Measurements from ENCODE around the gene LITAF. TPM values are rescaled to one million over a fixed set of nuclear protein-coding genes. Genes with fewer than 3 reads are reported as not detected.

The LITAF gene
- total RNA-seq (10 to 100 TPM in 3 of 4 donors, 1 to 10 TPM in 1; 8.5 to 60.2 (median 18.5) TPM), polyA plus RNA-seq (10 to 100 TPM in 2 of 3 donors, 1 to 10 TPM in 1; 5.0 to 33.1 (median 21.5) TPM)
- long read RNA-seq, donor 1, transcript LITAF-221 (4 exons, 2,467 nt), result major isoform, 14 of 34 reads
- long read RNA-seq, donor 1, partial matches to known transcripts, result 3 of 34 reads
- long read RNA-seq, donor 1, other reads (novel, unspliced or antisense), result 14 of 34 reads
- long read RNA-seq, donor 2, transcript LITAF-221 (4 exons, 2,467 nt), result major isoform, 10 of 12 reads
- long read RNA-seq, donor 2, partial matches to known transcripts, result 0 of 12 reads
- long read RNA-seq, donor 2, other reads (novel, unspliced or antisense), result 2 of 12 reads

DNA sequence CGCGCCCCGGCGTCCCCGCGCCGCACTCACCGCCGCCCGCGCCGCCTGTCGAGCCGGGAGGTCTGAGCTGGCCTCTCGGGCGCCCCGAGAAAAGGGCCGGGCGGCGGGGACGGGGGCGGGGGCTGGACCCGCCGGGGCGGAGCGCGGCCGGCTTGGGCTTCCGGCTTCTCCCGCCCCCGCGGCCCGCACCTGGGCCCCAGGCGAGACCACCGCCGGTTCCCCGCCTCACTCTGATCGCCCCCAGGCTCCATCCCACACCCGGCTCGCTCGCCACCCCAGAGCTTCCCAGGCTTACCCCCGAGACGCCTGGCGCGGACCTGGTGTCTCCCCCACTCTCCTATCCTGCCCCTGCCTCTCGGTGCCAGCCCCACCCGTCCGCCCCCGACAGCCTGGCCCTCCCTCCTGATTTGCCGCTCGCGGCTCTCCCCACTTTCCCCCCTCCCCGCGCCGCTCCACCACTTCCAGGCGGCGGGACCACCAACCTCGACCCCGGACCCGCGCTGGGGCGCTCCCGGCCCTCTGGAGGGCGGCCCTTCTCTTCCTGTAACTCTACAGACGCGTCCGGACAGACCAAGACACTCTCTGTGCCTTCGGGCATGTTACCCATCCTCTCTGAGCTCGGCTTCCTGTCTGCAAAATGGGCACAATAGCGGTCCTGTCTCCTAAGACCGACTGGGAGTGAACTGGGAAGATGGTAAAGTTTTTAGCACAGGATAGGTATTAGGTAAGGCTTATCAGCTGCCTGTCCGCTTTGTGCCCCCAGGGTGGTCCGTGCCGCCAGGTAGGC lies at the start of gene LITAF:
Gene LITAF, minus strand, starts transcription at position 64 of the 787 bp plus-strand sequence. CDS start 30,189 bp downstream, outside the sequence.
- Histone ChIP-seq H3K9me3 (no peaks in the 10 kb centered on the region), H3K27me3 (ENCODE audit: insufficient read depth in 3 of 3, low read length in 2 of 3) (peaks cover 0 to 8% (median 5%) of the 10 kb centered on the region in 3 donors), H3K4me1 (peaks cover 10% of the 10 kb centered on the region), H3K27ac (peak within 1 kb of the TSS; percentile 82), H3K36me3 (ENCODE audit: insufficient read depth in 1 of 2, low read depth in 1 of 2) (no peaks in the 10 kb centered on the region), H3K4me3 (peak within 1 kb of the TSS; percentile 80)
- intact Hi-C loops (cut with DNase I), result loop anchor here in 1 of 2 donors (5.0 kb wide), 1 partner anchor 55 kb away; no protein-coding TSS in a partner anchor
- 4 to 12% (median 6%) methylated on average over 25 to 74 of the region's 74 CpGs for WGBS, 3 donors
- ATAC-seq (peak; percentile 73 to 79 (median 78)), DNase-seq (peak; percentile 68 to 72)
- TF ChIP-seq, protein P1, sequence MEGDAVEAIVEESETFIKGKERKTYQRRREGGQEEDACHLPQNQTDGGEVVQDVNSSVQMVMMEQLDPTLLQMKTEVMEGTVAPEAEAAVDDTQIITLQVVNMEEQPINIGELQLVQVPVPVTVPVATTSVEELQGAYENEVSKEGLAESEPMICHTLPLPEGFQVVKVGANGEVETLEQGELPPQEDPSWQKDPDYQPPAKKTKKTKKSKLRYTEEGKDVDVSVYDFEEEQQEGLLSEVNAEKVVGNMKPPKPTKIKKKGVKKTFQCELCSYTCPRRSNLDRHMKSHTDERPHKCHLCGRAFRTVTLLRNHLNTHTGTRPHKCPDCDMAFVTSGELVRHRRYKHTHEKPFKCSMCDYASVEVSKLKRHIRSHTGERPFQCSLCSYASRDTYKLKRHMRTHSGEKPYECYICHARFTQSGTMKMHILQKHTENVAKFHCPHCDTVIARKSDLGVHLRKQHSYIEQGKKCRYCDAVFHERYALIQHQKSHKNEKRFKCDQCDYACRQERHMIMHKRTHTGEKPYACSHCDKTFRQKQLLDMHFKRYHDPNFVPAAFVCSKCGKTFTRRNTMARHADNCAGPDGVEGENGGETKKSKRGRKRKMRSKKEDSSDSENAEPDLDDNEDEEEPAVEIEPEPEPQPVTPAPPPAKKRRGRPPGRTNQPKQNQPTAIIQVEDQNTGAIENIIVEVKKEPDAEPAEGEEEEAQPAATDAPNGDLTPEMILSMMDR (IDR thresholded peaks at IDR 0.05), result no peak

DNA sequence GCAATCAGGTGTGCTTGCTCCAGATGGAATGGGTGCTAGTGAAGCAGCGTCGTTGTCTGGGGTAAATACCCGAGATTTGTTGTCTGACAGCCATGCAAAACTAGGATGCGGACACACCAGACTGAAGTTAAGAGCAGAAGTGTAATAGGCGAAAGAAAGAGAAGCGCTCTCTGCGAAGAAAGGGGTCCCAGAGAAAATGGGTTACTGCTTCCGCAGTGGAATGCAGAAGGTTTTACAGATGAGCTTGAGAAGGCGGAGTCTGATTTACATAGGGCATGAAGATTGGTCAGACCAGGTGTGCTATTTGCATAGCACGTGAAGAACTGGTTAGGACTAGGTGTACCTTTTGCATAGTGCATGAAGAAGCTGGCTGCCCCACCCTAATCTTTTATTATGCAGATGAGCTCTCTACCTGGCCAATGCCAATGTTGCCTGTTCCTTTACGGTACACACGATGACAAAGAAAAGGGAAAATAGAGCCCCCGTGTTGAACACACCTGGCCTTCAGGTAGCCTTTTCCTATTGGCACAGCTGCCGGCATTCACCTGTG lies 49.5 kb upstream of the LITAF start:
- Histone ChIP-seq H3K9me3 (no peaks in the 10 kb centered on the region), H3K27ac (no peak overlapping the region), H3K27me3 (ENCODE audit: insufficient read depth in 3 of 3, low read length in 2 of 3) (no peaks in the 10 kb centered on the region), H3K36me3 (ENCODE audit: insufficient read depth in 1 of 2, low read depth in 1 of 2) (no peaks in the 10 kb centered on the region), H3K4me3 (no peak overlapping the region), H3K4me1 (peaks cover 14% of the 10 kb centered on the region)
- 61 to 70% (median 69%) methylated on average over 14 of the region's 14 CpGs for WGBS, 3 donors
- TF ChIP-seq, protein P1 (IDR thresholded peaks at IDR 0.05), result no peak
- no peak for ATAC-seq
- DNase-seq, result no peak
- intact Hi-C loops (cut with DNase I), result loop anchor here in 1 of 2 donors (5.0 kb wide), 1 partner anchor 244 kb away; no protein-coding TSS in a partner anchor

DNA sequence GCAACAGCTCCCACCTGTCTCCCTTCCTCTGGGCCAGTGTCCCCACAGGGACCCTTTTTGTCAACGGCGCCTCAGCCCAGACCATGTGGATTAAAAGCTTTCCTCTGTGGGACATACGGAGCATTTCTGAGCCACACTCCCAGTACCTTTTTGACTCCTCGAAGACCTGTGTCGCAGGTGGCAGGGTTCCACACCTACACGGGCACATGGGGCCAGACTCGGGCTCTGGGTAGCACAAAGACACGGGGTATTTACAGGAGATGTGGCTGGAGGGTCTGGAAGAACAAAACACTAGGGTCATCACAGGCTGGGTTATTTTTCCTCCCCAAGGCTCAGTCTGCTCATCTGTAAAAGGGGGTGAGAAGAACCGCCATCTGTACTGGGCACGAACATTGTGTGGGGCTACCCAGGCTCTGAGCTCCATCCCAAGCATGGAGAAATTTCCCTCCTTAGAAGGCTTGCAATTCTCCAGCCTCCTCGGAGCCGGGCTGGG lies 49.0 kb upstream of the LITAF start:
- TF ChIP-seq, protein P1 (IDR thresholded peaks at IDR 0.05), result no peak
- H3K27ac ChIP-seq, result no peak overlapping the region
- H3K4me3 ChIP-seq, result no peak overlapping the region
- WGBS, 3 donors, result 81 to 88% (median 85%) methylated on average over 12 of the region's 12 CpGs
- H3K4me1 ChIP-seq, result peaks cover 9% of the 10 kb centered on the region
- no peaks in the 10 kb centered on the region for H3K27me3 ChIP-seq (ENCODE audit: insufficient read depth in 3 of 3, low read length in 2 of 3)
- H3K9me3 ChIP-seq, result no peaks in the 10 kb centered on the region
- intact Hi-C loops (cut with DNase I), result loop anchor here in 1 of 2 donors (5.0 kb wide), 1 partner anchor 243 kb away; no protein-coding TSS in a partner anchor
- no peaks in the 10 kb centered on the region for H3K36me3 ChIP-seq (ENCODE audit: insufficient read depth in 1 of 2, low read depth in 1 of 2)
- no peak for ATAC-seq
- DNase-seq, result no peak

DNA sequence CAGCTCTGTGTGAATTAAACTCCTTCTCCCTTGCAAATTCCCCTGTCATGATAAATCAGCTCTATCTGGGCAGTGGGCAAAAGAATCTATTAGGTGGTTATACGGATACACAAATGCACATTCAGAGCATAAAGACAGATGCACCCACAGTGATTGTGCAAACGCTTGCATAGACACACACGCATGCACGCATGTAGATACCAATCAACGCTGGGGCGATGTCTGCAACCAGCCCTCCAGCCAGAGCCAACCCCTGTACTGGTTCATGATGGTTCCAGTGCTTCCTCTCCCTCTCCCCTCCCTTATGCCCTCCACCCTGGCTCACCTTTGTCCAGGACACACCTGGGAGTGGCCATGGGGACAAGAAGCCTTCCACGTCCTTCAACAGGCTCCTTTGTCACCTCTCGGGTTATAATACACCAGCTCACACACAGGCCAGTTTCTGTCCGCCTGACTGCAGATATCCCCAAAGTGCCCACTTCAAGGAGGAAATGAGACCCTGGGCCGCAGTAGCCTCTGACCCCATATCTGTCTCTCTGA lies 48.5 kb upstream of the LITAF start:
- 92 to 95% (median 95%) methylated on average over 10 of the region's 10 CpGs for WGBS, 3 donors
- H3K4me1 ChIP-seq, result peaks cover 5% of the 10 kb centered on the region
- no peak overlapping the region for H3K27ac ChIP-seq
- no peaks in the 10 kb centered on the region for H3K27me3 ChIP-seq (ENCODE audit: insufficient read depth in 3 of 3, low read length in 2 of 3)
- no peaks in the 10 kb centered on the region for H3K36me3 ChIP-seq (ENCODE audit: insufficient read depth in 1 of 2, low read depth in 1 of 2)
- TF ChIP-seq, protein P1 (IDR thresholded peaks at IDR 0.05), result no peak
- intact Hi-C loops (cut with DNase I), result loop anchor here in 1 of 2 donors (5.0 kb wide), 1 partner anchor 243 kb away; no protein-coding TSS in a partner anchor
- ATAC-seq (no peak), DNase-seq (no peak)
- H3K4me3 ChIP-seq, result no peak overlapping the region
- H3K9me3 ChIP-seq, result no peaks in the 10 kb centered on the region

All from psoas muscle (tissue), 8 donors.